COLO668 (cell line): ENCODE data around the gene POU3F1.

Source experiments
- DNase-seq: peaks from one replicate; lab custom pipeline; 2025; ENCODE audit not compliant: unreplicated experiment; lab: John Stamatoyannopoulos, UW

The POU3F1 gene

DNA sequence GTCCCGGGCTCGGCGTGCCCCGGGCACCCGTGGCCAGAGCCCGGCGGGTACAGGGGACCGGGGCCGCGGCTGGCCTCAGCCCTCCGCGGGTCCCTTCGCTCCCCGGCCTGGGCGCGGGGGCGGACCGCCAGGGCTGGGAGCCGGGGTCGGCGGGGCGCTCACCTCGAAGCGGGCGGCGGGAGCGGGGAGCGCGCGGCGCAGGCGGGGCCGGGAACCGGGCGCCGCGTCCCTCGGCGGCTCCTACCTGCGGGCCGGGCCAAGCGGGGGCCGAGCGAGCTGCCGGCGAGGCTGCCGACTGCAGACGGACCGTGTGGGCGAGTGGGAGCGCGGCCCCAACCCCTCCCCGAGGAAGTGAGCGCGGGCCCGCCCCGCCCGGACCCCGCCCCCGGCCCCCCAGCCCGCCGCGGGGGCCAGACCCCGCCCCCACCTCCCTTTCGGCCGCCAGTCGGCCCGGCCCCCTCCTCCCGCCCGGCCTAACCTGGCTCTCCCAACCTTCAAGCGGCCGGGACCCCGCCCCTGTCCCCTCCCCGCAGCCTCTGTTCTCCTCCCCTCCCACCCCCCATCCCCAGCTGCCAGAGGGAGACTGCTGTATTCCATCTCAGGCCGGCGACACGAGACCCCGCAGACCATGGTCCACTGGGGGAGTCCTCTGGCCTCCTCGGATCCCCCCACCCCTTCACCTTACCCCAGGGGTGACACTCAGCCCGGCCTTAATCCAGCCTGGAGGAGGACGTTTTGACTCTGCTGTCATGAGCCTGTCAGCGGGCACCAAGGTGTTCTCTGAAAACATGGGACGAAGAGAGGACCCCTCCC, 41.2 kb downstream of the POU3F1 start, which contains the start of gene FHL3:
Gene FHL3 (minus strand): TSS at position 320 of the 813 bp plus-strand sequence. CDS start 6,102 bp downstream, outside the sequence.
- DNase-seq = peak; percentile 59

DNA sequence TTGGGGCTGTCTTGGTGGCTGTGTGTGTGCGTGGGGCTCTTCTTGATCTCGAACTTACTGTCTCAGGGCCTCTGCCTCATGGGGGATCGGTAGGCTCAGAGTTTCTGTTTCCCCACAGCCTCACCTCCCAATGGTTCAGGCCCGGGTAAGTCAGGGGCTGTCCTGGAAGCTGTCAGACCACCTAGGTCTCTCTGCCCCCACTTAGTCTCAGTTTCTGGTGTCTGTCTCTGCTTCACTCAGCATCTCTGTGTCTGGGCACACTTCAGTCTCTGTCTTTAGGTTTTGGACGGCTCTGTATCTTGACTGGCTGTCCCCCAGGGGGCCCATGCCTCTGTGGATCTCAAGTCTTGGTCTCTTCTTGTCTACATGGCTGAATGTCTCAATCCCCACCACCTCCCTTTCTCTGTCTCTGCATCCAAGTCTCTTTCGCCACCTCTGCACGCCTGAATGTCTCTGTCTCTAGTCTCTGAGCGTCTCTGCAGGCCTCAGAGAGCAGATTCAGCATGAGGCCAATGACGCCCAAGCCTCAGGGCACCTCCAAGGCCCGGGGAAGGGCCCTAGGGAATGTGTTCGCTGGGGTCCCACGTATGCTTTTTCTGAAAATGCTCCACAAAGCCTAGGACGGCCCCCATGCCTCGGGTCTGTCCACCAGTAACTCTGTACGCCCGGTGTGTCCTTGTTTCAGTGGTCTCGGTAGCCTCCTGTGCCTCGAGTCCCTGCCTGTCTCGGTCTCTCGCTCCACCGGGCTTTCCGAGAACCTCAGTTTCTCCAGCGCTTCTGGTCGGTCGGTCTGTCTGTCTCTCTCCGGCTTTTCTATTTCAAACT, 42.1 kb downstream of the POU3F1 start:
- no peak for DNase-seq

DNA sequence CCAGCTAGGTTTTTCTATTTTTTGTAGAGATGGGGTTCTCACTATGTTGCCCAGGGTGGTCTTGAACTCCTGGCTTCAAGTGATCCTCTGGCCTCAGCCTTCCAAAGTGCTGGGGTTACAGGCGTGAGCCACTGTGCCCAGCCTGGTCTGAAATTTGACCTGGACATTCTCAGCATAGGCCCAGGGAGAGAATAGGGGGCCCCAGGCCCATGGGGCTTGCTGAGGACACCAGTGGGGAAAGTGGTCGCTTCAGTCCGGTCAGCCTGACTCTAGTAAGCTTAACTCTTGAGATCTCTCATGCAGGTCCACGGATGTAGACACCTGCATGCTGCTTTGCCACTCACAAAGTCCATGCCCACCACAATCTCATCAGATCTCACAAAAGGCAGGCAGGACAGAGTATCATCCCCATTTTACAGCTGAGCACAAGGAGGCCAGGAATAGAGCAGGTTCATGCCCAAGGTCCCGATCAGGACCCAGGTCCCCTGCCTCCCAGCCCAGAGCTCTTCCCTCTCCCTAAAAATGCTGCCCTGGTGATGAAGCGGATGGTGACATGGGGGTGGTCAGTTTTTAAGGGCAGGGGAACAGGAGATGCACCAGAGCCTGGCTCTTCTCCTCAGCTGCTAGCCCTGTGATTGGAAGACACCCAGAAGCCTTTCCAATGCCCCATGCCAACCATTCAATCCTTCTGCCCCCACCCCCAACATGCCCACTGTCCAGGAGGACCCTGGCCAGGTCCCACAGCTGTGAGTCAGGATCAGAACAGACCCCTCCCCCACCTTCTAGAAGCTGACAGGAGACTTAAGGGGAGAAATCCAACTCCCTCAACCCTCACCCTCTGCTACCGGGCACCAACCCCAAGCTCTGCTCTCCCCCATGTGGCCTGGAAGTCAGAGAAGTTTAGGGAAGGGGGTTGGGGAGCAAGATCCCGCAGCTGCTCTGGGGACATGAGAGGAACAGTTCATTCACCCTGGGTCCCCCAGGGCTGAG, 43.0 kb downstream of the POU3F1 start:
- DNase-seq = no peak

DNA sequence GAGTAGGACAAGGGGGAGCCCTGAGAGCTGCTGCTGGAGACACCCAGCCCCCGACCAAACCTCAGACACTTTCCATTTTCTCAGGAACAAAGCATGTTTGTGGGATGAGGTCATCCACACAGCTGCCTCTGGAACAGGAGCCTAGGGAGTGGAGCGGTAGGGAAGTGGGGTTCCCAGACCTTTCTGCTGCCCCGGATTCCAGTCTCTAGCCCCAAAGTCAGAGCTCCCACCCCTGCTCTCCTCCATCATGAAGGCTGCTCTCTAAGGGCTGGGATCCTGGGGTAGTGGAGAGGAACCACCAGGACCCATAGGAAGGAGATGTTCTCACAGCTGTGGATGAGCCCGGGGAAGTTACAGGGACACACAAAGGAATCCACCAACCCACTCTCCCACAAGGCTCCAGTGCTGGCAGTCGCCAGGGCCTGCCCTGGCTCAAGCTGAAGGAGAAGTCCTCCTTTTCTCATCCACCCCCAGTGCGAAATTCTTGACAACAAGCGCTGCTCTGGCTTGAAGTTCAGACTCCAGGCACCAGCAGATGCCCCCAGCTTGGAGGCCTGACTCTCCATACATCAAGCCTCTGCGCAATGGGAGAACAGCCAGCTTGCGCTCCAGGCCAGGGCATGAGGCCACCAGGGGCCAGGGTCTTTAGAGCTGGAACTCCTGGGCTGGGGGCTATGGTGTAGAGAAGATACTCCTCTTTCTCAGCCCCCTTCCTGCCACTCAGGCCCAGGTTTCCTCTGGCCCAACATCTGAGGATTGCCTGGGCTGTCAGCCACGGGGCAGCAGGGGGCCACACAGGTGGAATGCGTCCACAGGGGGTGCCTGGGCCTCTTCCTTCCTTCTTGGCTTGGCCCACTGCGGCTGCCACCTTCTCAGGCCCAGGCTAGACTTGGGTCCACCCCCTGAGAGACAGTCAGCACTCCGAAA, 45.8 kb downstream of the POU3F1 start:
- DNase-seq = no peak

DNA sequence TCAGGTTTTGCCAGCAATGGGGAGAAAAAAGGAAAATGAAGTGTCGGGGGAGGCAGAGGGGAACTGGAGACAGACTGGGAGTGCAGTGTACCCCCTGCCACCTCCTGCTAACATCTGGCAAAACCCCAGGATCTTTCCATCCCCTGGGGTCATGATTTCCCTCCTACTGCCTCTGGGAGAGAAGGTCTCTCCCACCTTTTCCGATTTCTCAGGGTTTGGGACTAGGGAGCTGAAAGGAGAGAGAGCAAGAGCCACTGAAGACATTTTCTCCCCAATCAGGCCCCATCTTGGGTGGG, 46.4 kb downstream of the POU3F1 start:
- DNase-seq = no peak

DNA sequence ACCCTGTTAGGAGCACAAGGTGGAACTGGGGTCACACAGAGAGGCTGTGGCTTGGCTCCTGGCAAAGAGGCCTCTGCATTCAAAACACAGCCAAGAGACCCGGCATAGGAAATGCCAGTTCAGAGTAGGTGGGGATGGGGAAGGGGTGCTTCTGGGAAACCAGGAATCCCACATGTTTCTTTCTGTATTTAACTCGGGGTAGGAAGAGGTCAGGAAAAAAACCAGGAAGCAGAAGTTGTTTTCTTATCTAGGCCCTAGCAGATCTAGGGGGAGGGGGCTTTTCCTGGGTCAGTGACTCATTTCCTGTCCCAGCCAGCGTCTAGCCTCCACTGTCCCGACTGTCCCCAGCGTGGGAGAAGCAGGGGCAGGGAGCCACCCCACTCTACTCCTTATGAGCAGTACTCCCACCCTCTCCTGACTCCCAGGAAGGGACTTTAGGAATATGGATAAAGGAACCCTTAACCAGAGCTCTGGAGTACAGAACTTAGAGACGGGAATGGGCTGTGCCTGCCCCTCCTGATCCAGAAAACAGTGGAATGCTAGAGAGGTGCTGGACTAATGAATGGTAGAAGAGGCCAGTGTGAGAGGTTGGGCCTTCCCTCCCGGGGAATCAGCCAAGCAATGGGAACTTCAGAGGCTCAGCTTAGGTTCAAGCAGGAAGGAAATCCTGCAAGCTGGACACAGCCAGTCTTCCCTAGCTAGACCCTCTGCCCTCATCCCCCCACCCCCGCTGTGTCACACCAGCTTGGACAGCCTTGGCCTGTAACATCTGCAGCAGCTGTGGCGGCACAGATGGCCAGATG, 47.0 kb downstream of the POU3F1 start:
- DNase-seq = peak; percentile 27

DNA sequence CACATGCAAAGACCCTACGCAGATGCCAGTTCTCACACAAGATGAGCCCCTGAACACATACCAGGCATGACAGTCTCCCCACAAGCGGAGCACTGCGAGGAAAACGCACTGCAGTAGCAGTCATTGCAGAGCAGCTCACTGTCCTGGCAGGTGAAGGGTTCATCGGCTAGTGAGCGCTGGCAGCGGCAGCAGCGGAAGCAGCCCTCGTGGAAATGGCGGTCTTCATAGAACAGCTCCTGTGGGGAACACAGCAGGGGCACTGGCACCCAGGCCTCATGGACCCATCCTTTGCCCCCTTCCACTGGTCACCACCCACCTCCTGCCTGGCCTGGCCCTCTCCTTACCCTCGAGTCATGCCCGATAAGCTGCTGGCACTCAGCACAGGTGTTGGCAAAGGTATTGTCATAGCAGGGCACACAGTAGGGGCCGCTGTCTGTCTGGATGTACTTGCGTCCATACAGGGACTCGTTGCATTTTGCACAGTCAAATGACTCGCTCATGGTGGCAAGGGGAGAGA, 47.6 kb downstream of the POU3F1 start:
- DNase-seq = no peak

DNA sequence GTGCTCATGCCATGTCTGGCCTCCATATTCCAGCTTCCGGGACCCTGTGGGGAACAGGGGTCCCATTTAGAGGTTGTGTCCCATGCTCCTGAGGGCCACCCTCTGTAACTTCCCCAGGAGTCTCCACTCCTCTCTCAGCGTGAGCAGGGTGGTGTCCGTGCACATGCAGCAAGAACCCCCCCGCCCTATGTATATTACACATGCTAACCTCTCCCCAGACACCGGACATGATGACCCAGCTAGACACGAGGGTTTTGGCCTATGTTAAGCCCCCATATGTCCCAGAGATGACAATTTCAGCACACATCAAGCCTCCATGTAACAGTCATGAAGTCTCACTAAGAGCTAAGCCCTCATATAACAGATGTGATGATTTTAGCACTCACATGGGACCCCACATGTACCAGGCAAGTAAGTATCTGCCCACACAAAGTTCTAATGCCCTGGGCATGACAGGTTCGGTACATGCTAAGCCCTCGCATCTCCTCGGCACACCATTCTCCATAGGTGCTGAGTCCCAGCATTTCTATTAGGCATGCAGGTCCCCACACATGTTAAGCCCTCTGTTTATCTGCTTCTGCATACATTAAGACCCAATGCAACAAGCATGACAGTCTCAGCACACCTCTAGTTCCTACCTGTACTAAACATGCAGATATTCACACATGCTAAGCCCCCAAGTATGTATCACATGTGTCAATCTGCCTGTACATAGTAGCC, 48.3 kb downstream of the POU3F1 start:
- DNase-seq = no peak

DNA sequence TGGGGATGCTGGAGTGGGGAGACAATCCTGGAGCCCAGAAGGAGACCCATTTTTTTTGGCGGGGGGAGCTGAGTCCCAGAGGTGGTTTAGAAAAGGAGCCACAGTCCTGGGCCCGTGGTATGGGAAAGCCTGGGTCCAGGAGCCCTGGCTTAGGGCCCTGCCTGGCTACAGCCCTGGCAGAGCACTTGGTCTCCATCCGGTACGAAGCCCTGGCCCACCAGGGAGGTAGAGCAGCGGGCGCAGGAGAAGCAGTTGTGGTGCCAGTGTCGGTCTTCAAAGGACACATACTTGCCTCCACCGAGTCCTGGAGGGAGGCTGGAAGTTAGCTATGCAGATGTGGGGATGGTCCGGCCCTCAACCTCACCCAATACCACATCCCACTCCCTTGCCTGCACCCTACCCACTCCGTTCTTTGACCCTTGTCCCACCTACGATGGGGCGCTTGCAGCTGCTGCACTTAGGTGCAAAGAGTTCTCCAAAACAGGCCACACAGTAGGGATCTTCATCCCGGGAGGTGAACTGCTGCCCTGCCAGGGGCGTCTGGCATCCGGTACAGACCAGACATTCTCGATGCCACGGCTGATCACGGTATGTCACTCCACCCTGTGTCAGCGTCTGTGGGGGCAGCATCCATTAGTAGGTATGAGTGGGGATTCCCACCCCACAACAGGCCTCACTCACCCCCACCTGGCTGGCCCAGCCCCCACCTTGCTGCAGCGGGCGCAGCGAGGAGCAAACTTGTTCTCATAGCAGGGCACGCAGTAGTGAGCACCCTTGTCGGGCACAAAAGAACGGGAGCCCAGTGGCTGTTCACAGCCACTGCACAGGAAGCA, 49.1 kb downstream of the POU3F1 start:
- no peak for DNase-seq

DNA sequence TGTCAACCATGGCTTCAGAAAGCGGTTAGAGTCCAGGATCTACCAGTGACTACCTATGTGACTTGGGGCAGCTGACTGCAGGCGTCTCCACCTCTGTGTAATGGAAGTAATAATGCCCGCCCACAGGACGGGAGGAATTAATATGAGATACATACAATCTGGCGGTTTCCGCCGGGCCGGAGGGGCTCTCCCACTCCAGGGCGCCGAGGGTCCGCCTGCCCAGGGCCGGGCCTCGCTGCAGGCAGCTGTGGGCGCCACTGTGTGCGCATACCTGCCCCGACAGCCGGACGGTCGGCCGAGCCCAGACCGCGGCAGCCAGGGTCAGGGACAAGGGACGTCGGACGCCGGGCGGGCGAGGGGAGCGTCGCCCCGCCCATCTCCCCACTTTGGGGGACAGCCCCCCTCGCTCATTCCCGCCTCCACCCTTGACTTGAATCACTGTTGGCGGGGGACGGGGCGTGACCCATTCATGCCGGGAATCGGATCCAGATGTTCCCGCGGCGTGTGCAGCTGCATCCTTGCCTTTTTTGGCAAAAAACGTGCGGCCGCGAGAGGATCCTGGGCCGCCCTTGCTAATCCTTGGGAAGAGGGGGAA, 50.7 kb downstream of the POU3F1 start:
- DNase-seq = peak; percentile 49

DNA sequence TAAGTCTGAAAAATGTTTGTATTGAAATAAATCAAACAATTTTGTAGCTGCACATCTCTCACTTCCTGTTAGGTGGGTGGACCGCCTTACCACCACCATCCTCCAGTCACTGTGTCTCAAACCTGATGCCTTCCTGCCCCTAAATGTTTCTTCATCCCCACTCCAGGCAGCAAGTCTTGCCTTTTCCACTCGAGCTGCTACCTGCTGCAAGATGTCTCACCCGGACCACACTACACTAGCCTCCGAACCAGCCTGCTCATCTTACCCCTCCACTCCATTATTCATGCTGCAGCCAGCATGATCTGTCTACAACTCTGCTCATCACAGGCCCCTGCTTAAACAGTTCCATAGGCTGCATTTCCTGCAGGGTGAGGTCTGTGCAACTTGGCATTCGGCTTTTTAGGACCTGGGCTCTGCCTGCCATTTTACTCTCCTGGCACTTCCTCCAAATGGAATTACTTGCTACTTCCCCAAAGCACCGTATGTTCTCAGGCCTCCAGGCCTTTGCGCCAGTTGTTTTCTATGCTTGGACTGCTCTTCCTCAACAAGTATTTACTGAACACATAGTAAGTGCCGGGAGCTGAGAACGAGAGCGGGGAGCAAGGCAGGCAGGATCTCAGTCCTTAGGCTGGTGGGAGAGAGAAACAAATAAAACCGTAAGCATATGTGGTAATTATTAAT, 51.6 kb downstream of the POU3F1 start:
- DNase-seq = no peak
